SK-MEL-5 (cell line): ENCODE measurements around the gene SMURF1. TPM values are rescaled to one million over a fixed set of nuclear protein-coding genes. Genes with fewer than 3 reads are reported as not detected.
A peak's percentile ranks its signal among the peaks of the same experiment; 100 is the strongest.

ENCODE experiments used
- DNase-seq: peaks from one replicate; pipeline ENCODE4 v3.0.0-alpha.2; 2016; ENCODE audit warnings: low read depth, low spot score
- in situ Hi-C: cut with HindIII; loops from 2 replicates; pipeline ENCODE4 v1.10.0; 2016; ENCODE audit warnings: low sequenced_read_pairs, high pct_unique_total_duplicates, low pct_unique_long_range_greater_than_20kb
- total RNA-seq: library from RNA; depleted of rRNA; stranded (reverse); fragments of >200 nt; shearing (Covaris generic); gene quantifications from 2 replicates; pipeline ENCODE4 v1.2.3, GENCODE V29; 2014

The SMURF1 gene
- total RNA-seq, 1 experiment from 2014 or later = 40.8 TPM

DNA sequence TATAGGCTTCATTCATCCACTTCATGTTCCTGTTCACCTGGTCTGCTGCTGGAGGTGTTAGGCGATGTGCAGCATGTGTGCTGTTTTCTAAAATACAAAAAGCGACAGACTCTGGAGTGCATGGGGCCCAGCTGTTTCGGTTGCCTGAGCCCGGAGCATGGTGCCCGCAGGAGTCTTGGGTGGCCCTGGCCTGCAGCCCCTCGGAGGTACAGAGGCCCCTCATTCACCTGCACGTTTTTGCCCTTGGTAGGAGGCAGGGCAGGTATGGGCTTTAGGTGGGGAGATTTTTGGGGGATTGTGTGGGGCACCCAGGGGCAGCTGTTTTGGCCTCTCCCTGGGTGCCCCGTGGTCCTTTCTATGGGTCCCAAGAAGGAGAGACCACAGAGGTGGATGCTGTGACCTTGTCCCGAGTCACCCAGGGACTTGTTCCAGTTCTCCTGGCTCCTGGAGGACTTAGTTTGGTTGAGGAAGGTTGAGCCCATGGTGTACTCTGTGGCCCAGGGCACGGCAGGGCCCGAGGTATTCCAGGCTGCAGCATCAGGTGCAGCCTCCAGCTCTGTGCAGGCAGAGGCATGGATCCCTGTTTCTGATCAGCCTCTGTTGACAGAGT is 134.9 kb downstream of the SMURF1 start:
- in situ Hi-C loops = no loop called here
- no peak for DNase-seq

DNA sequence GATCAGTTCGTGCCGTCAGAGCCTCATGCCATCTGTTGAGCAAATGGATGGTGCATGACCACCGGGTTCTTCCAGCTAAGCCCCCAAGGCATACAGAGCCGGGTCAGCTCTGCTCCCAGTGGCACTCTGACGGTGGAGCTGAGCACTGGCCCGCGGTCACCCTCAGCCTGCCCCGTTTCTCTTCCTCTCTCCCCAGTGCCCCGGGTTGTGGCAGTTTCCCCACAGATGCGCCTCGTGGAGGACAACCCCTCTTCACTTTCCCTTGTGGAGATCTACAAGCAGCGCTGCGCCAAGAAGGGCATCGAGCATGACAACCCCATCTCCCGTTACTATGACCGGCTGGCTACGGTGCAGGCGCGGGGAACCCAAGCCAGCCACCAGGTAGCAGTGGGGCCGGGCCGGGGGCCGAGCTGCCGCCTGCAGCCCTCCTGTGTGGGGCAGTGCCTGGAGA is 135.7 kb downstream of the SMURF1 start:
- no peak for DNase-seq
- in situ Hi-C loops = no loop called here

GRCh38 chr7:99006739-99007424 is 137.0 kb downstream of the SMURF1 start:
- no peak for DNase-seq
- in situ Hi-C loops = no loop called here

- peak; percentile 45 for DNase-seq
- in situ Hi-C loops = no loop called here
These were observed 138.1 kb downstream of the SMURF1 start for GRCh38 chr7:99005776-99006175.

GRCh38 chr7:99004781-99005500 is 139.0 kb downstream of the SMURF1 start:
- DNase-seq = no peak
- in situ Hi-C loops = no loop called here

GRCh38 chr7:99004216-99004615 is 139.7 kb downstream of the SMURF1 start:
- DNase-seq = no peak
- in situ Hi-C loops = no loop called here

GRCh38 chr7:99003419-99003818 is 140.5 kb downstream of the SMURF1 start:
- DNase-seq = no peak
- in situ Hi-C loops = no loop called here

GRCh38 chr7:99002827-99003212 is 141.1 kb downstream of the SMURF1 start:
- DNase-seq = no peak
- in situ Hi-C loops = no loop called here

DNA sequence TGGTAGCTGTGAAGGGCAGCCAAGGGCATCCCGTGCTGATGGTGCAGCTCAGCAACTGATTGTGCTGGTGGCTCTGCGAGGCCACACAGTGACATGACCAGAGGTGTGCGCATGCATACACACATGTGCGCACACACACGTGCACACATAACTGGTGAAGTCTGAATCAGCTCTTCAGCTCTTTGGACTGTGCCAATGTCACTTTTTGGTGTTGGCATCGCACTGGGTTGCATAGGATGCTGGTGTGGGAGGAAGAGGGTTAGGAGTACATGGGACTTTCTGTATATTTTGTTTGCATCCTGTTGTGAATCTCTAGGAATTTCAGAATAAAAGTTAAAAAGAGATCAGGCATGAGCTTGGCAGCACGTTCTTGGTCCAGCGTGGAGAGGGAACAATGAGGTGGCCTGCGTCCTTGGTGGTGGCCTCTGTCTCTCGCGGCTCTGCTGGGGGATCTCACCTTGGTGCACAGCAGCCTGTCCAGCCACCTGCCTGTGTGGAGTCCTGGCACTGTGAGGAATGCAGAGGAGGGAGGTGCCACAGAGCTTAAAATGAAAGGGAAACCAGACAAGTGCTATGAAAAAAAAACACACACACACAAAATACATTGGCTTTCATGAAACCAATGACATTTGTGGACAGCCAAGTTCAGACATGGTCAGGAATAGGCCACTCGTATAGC is 141.6 kb downstream of the SMURF1 start:
- in situ Hi-C loops = no loop called here
- DNase-seq = no peak

DNA sequence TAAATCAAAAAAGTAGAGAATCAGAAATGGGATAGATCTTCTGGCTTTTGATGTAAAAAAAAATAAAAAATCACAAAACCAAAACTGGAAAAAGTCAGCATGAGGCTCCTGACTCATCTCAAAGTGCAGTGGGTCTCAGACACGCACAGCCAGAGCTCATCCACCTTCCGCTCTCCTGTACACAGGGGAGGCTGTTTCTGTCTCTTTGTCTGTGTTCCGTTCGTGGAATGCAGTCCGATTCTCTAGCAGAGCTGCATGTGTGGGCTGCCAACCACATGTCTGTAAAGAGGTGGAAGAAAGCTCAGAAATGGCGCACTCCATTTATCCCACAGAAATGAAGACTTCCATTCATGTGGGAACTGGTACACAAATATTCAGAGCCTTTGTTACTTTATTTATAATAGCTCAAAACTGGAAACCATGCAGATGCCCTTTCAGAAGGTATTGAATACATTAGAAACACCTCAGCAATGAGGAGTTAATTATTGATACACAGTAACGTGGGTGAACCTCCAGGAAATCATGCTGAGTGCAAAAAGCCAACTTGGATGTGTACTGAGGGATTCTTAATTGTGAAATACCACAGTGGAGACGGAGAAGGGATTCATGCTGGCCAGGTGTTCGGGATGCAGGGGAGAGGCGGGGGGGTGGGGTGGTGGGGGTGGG is 142.3 kb downstream of the SMURF1 start:
- no peak for DNase-seq
- in situ Hi-C loops = no loop called here

DNA sequence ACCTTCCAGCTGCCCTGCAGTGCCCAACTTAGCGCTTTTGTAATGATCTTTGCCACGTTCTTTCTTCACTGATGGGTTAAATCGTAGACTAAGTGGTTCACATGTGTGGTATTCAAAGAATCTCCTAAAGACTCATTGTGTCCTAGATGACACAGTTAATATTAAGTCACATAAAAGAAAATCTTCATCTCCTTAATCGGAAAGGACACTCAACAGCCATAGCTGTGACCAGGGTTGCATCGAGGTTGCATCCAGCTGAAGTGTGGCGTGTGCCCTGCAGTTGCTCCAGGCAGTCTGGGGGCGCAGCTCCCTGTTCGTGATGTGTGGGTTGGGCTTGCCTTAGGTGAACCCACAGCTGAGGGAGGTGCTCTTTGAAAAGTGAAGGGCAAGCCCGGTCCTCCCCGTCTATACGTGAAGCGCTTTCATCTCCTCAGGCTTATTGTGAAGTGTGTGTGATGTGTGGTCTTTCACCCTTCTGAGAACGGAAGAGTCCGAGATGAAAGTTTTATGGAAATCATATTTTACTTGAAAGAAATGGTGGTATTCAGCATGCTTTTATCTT is 142.9 kb downstream of the SMURF1 start:
- DNase-seq = no peak
- in situ Hi-C loops = no loop called here

- no peak for DNase-seq
- in situ Hi-C loops = no loop called here
These were observed 143.6 kb downstream of the SMURF1 start for GRCh38 chr7:99000196-99000903.

GRCh38 chr7:98998821-98999725 is 144.8 kb downstream of the SMURF1 start:
- in situ Hi-C loops = no loop called here
- DNase-seq = no peak

DNA sequence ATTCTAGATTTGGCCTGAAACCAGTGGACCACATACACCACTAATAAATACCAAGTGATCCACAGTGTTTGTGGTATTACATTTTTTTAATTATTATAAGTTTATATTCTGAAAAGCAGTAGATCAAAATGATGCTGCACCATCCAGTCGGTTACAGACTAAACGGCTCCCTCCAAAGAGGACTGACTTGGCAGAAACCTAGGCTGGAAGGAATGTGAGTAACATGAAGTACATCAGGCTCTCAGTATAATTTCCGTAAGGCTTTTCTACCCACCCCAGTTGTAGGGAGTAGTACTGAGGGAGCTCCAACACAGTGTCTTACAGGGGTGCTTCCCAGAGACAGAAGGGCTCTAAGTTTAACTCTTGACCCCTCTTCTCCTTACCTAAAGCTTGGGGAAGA is 146.1 kb downstream of the SMURF1 start:
- in situ Hi-C loops = no loop called here
- DNase-seq = no peak

DNA sequence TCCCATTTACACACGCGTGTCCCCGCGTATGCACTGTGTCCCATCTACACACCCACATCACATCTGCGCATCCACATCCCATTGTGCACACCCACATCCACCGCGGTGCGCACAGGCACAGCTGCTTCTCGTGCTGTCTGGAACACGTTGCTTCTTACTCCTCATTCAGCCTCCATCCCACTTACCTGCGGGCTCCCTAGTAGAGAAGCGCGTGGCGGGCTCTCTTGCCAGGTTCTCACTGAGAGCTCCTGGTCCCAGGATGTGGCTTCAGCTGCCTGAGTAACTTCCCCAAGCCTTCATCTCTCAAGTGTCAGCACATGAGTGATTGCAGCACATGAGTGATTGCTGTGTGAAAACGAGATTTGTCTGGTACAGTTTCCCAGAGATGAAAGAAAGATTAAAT is 147.8 kb downstream of the SMURF1 start:
- no peak for DNase-seq
- in situ Hi-C loops = no loop called here

DNA sequence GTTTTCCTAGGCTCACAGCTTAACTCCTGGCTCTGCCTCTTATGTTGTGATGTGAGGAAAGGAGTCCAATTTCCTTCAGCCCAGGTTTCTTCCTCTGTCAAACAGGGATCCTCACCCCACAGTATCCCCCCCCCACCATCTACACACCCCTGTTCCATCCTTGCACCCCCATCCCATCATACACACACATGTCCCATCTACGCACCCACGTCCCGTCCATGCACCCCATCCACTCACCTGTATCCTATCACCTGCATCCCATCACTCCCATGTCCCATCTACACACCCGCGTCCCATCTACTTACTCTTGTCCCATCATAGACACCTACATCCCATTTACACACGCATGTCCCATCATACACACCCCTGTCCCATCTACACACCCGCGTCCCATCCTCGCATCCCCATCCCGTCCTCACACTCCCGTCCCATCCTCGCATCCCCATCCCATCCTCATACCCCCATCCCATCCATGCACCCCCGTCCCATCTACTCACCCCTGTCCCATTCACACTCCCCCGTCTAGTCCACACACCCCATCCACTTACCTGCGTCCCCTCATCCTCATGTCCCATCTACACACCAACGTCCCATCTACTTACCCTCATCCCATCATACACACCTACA is 148.3 kb downstream of the SMURF1 start:
- in situ Hi-C loops = no loop called here
- DNase-seq = no peak
